GM21528 (cell line): ENCODE results near the gene IGSF9B.
"Not testable (repeated sequence)": the region's sequence is repeated elsewhere in the genome, so short reads cannot be mapped to it uniquely, and the experiment has no call there.

Experiments
- ATAC-seq: cut with Tn5 transposase; IDR thresholded peaks from one replicate; pipeline ENCODE4 v1.9.1; 2021; ENCODE audit warnings: mild to moderate bottlenecking, moderate library complexity; ENCODE audit not compliant: unreplicated experiment, low FRiP score

IGSF9B gene

GRCh38 chr11:133956650-133957633 lies at the start of gene IGSF9B:
Gene IGSF9B (minus strand): TSS chr11:133956968. CDS start chr11:133956754, 214 bp downstream.
- peak; percentile 99 for ATAC-seq

GRCh38 chr11:134004496-134005172 lies 47.9 kb upstream of the IGSF9B start:
- ATAC-seq = no peak

GRCh38 chr11:134003792-134004495 lies 47.2 kb upstream of the IGSF9B start:
- no peak for ATAC-seq

GRCh38 chr11:134002819-134003218 lies 46.1 kb upstream of the IGSF9B start:
- not testable (repeated sequence) for ATAC-seq

- ATAC-seq = not testable (repeated sequence)
Observed at GRCh38 chr11:134002338-134002737, 45.6 kb upstream of the IGSF9B start.

- no peak for ATAC-seq
Observed at GRCh38 chr11:134001596-134001995, 44.8 kb upstream of the IGSF9B start.

GRCh38 chr11:134001088-134001487 lies 44.3 kb upstream of the IGSF9B start:
- no peak for ATAC-seq

GRCh38 chr11:133999355-133999754 lies 42.6 kb upstream of the IGSF9B start:
- ATAC-seq = no peak

GRCh38 chr11:133997554-133997953 lies 40.8 kb upstream of the IGSF9B start:
- no peak for ATAC-seq

GRCh38 chr11:133996671-133997070 lies 39.9 kb upstream of the IGSF9B start:
- no peak for ATAC-seq

- no peak for ATAC-seq
Observed at GRCh38 chr11:133995066-133995465, 38.3 kb upstream of the IGSF9B start.

GRCh38 chr11:133993921-133994320 lies 37.2 kb upstream of the IGSF9B start:
- ATAC-seq = no peak

GRCh38 chr11:133993107-133993506 lies 36.3 kb upstream of the IGSF9B start:
- ATAC-seq = no peak

GRCh38 chr11:133992121-133992520 lies 35.4 kb upstream of the IGSF9B start:
- ATAC-seq = no peak

GRCh38 chr11:133991101-133991500 lies 34.3 kb upstream of the IGSF9B start:
- no peak for ATAC-seq

- ATAC-seq = no peak
Observed at GRCh38 chr11:133990501-133990900, 33.7 kb upstream of the IGSF9B start.

GRCh38 chr11:133988686-133989410 lies 32.1 kb upstream of the IGSF9B start:
- no peak for ATAC-seq

GRCh38 chr11:133987171-133987570 lies 30.4 kb upstream of the IGSF9B start:
- no peak for ATAC-seq

- ATAC-seq = no peak
Observed at GRCh38 chr11:133985981-133986944, 29.5 kb upstream of the IGSF9B start.
